Stimulated activated CD8-positive, alpha-beta memory T cell treated with anti-CD3 and anti-CD28 coated beads, Interleukin-7, amount 100 ng/mL, for 48 hours (primary cell): Measurements from ENCODE around the gene QKI.
A peak's percentile ranks its signal among the peaks of the same experiment; 100 is the strongest.
"Not testable (repeated sequence)": the region's sequence is repeated elsewhere in the genome, so short reads cannot be mapped to it uniquely, and the experiment has no call there.

Source experiments
- DNase-seq, 2 donors: peaks; one replicate each; pipeline ENCODE4 v3.0.0-alpha.2; 2020; ENCODE audit warnings: low read depth in 1 of 2; ENCODE audit errors: extremely low read depth in 1 of 2

QKI gene

DNA sequence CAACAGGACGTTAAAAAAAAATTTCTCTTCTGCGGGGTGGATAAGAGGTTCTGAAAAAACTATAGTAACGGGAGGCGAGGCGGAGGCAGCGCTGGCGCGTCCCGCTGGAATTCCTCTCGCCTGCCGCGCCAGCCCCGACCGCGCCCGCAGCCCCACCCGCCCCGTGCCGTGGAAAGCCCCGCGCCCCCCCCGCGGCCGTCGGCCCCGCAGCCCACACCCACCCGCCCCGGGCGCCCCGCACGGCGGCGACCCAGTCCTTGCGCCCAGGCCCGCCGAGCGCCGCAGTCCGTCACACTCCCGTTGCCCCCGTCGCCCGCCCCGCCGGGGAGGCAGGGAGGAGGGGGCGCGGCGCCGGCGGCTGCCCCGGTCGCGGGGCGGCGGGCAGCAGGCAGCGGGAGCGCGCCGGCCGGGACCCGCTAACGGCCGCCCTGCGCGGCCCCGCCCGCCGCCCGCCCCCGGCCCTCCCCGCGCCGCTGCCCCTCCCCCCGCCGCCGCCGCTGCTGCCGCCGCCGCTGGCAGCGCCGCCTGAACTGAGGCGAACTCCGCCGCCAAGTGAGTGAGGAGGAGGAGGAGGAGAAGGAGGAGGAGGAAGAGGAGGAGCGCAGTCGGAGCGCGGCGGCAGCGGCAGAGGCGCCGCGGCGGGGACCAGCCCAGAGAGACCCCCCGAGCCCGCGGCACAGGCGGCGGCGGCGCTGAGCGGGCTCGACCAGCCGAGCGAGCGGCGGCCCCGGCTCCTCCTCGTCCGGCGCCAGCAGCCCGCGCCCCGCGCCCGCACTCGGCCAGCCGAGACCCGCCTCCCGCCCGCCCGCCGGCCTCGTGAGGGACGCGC lies at the start of gene QKI:
TSS of gene QKI (plus strand) at position 602 of the 829 bp plus-strand sequence. CDS start 476 bp downstream, outside the sequence.
- DNase-seq = peak; percentile 62 to 71

GRCh38 chr6:163366288-163366687 lies 48.2 kb upstream of the QKI start:
- no peak for DNase-seq

GRCh38 chr6:163367497-163368183 lies 46.9 kb upstream of the QKI start:
- DNase-seq = no peak

DNA sequence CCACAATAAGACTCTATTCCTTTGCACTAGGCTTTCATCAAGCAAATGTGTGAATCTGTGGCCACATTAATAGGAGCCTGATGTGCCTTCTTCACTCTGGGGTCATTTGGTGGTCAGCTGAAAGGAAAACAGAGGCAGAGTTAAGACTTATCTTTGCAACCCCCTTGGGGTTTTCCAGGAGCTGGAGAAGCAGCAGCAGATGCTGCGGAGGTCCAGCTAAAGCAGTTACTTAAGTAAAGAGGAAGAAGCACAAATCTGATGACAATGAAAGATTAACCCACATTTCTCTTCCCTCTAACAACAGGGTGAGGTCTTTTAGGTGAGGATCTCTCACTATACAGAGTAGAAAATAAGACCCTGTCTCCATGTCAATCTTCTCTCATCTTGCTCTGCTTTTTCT lies 45.4 kb upstream of the QKI start:
- DNase-seq = no peak

DNA sequence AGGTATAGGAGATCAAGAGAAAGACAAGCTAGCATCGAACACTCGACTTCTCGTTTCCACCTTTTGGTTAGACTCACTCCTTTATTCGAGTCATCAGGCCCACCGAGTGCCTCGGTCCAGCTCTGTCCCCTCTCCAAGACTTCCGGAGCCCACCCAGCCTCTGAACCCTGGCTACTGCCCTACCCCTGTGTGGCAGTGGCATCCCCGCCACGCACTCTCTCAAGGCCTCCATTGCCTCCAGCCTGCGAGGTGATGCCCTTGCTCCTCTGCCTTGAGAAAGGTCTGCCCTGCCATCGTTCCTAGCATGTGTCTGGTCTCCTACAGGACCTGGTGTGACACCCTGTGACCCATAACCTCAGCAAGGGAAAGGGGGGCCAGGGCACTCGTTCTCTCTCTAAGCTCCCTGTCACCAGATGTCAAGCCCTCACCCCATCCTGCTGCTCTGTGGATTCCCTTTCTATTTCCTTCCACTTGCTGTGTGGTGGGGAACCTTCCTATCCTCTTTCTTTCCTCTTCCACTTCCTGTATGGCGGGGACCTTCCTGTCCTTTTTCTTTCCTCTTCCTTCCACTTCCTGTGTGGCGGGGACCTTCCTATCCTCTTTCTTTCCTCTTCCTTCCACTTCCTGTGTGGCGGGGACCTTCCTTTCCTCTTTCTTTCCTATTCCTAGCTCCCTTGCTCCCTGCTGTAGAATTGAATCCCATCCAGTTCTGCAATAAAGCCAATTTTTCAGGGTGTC lies 44.7 kb upstream of the QKI start:
- no peak for DNase-seq

GRCh38 chr6:163370464-163371117 lies 43.9 kb upstream of the QKI start:
- no peak for DNase-seq

DNA sequence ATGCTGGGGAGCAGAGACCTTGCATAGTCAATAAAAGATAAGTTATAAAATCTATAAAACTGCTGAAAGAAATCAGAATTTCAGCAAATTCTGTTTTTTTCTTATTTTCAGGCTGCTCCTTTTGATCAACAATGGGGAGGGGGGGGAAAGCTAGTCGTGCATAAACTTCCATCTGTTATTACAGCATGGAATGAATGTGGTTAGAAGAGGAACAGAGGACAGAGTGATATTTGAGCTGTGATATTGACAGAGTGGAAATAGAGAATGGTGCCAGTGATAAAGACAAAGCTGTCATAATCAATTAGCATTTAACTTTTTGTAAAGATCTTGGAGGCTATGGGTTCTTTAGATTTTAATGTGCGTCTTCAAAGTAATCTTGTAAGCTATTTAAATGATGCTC lies 43.4 kb upstream of the QKI start:
- DNase-seq = no peak

DNA sequence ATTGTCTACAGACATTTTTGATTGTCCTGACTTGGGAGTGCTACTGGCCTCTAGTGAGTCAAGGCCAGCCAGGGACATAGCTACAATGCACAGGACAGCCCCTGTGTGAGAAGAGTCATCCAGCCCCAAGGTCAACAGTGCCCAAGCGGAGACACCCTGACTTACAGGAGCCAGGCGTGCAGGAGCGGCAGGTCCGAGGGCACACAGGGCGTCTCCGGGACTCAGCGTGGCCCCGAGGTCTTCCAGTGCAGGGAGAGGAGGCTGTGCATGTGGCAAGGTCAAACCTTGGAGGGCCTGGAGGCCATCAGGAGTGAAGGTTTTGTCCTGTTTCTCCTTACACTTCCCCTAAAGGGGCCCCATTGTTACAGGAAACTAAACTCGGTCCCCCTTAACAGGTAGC lies 41.3 kb upstream of the QKI start:
- DNase-seq = no peak

- no peak for DNase-seq
Observed at GRCh38 chr6:163375361-163375760, 39.2 kb upstream of the QKI start.

DNA sequence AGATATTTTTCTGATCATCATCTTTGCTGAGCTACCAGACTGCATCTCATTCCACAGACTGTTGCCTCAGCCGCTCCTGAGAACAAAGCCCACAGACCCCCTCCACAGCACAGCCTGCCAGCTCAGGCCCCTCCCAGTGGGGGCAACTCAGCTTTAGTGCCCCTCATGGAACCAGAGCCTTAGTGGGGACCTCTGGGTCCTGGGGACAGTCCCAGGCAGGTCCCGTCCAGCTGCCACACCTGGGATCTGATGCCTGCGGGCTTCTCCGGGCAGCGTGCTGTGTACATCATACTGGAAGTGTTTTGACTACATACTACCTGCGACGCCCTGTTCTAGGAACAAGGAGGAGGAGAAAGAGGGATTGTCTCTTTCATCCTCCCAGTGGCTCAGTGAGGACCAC lies 38.3 kb upstream of the QKI start:
- DNase-seq = no peak

DNA sequence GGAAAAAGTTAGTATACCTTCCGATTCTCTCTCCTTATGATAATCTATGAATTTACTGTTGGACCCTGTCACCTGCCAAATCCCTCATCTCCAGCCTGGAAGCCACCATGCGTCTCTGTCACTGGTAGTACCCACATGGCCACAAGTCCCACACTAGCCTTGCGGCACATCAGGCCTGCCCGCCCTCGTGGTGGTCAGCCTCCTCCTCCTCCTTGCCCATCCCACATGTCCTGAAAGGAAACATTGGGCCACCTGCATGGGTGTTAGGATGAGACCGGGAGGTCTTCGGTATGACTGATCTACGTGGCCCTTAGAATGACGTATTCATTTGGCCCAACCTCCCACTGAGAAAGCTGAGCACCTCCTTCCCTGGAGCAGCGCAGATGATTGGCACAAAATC lies 37.0 kb upstream of the QKI start:
- DNase-seq = no peak

DNA sequence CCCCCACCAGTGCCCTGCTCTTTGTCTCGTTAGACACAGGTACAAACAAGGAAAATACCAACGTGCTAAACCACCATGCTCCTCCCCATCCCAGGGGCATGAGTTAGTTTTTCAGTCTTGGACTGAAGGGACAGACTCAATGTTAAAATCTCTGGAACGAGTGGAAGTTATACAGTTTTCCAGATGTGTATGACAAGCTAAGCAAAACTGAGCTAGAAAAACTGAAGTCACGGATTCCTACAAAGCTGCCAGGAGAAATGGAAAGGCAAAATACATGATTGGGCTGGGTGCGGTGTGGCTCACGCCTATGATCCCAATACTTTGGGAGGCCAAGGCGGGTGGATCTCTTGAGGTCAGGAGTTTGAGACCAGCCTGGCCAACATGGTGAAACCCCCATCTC lies 34.3 kb upstream of the QKI start:
- no peak for DNase-seq

GRCh38 chr6:163381118-163381756 lies 33.3 kb upstream of the QKI start:
- no peak for DNase-seq

DNA sequence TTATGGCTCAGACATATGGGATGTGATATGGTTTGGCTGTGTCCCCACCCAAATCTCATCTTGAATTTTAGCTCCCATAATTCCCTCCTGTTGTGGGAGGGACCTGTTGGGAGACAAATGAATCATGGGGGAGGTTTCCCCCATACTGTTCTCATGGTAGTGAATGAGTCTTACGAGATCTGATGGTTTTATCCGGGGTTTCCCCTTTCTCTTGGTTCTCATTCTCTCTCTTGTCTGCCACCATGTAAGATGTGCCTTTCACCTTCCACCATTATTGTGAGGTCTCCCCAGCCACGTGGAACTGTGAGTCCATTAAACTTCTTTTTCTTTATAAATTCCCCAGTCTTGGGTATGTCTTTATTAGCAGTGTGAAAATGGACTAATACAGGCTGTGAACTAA lies 31.1 kb upstream of the QKI start:
- DNase-seq = not testable (repeated sequence)

DNA sequence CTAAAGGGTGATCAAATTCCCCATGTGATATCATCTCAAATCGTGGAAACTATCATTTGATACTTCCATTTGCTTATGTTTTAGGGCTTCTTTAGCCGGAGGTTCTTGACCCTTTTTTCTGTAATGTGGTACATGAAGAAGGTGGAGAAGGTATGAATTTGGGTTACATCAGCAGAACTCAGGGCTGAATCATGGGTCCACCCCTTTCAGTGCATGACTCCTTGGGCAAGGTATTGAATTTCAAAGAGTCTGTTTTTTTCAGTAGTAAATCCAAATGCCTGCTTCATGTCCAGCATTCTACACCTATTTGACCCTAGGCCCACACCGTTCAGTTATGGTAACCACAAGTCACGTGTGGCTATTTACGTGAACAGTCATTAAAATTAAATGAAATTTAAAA lies 30.6 kb upstream of the QKI start:
- DNase-seq = no peak

DNA sequence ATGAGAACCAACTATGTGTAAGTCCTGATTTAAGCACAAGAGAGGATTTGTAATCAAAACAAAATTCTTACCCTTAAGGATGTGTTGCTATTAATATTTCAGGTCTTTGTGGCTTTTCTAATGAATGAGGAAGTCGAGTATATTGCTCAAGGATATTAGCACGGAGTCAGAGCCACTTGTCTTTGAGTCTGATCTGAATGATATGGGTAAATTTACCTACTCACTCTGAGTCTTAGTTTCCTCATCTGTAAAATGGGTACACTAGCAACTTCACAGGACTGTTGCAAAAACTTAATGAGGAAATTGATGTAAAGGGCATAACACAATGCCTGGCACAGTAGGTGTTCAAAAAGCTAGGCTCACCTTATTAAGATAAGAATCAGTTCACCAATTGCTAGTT lies 30.0 kb upstream of the QKI start:
- DNase-seq = no peak

DNA sequence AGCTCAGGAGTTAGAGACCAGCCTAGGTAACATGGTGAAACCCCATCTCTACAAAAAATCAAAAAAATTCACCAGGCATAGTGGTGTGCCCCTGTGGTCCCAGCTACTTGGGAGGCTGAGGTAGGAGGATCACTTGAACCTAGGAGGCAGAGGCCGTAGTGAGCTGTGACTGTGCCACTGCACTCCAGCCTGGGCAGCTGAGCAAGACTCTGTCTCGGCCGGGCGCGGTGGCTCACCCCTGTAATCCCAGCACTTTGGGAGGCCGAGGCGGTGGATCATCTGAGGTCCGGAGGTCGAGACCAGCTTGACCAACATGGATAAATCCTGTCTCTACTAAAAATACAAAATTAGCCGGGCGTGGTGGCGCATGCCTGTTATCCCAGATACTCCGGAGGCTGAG lies 29.0 kb upstream of the QKI start:
- not testable (repeated sequence) for DNase-seq

- no peak for DNase-seq
Observed at GRCh38 chr6:163386329-163386908, 28.1 kb upstream of the QKI start.

DNA sequence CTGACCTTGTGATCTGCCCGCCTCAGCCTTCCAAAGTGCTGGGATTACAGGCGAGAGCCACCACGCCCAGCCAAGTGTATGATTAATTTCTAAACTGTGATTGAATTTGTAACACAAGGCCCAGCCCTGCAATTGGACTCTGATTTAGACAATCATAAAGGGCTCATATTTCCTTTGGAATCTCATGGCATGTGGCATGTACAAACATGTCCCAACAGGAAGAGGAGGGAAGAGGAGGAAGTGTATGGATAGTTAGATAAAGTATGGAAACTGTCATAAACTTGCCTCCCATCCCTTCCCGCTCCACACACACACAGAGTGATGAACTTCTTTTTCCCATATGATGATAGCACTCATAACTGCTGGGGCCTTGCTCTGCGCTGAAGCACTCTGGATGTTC lies 27.2 kb upstream of the QKI start:
- no peak for DNase-seq

DNA sequence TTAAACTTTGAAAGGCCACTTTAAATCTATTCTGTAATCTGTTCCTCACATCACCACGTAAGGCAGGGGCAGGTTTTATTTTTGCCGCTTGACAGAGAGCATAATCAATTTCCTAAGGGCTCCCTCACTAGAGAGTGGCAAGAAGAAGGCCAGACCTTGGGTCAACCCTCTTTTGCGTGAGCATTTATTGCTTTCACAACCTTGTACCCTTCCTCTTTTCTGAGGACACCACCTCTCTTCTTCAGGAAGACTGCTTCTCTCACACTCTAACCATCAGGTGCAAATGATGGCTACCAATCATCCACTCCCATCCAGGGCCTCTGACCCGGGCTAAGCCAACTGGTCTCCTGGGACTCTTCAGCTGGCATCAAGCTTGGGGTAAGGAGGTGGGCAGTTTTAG lies 25.2 kb upstream of the QKI start:
- DNase-seq = no peak
